GM12865 (cell line): ENCODE measurements around the gene MTA2.
A peak's percentile ranks its signal among the peaks of the same experiment; 100 is the strongest.

ENCODE experiments used
- DNase-seq: peaks from one replicate; pipeline ENCODE4 v3.0.0; 2010; ENCODE audit warnings: low read depth
- H3K4me3 ChIP-seq: 2 replicates; pipeline ENCODE4 v1.5.1; 2011; ENCODE audit warnings: mild to moderate bottlenecking, low read depth, low read length, control low read depth
- TF ChIP-seq, protein P1 (sequence below): IDR thresholded peaks from 2 replicates; pipeline ENCODE4 v1.5.1; 2011; ENCODE audit warnings: low read length, control low read depth, low read depth, inconsistent platforms; ENCODE audit not compliant: insufficient read depth; ENCODE audit errors: missing control alignments

MTA2 gene

DNA sequence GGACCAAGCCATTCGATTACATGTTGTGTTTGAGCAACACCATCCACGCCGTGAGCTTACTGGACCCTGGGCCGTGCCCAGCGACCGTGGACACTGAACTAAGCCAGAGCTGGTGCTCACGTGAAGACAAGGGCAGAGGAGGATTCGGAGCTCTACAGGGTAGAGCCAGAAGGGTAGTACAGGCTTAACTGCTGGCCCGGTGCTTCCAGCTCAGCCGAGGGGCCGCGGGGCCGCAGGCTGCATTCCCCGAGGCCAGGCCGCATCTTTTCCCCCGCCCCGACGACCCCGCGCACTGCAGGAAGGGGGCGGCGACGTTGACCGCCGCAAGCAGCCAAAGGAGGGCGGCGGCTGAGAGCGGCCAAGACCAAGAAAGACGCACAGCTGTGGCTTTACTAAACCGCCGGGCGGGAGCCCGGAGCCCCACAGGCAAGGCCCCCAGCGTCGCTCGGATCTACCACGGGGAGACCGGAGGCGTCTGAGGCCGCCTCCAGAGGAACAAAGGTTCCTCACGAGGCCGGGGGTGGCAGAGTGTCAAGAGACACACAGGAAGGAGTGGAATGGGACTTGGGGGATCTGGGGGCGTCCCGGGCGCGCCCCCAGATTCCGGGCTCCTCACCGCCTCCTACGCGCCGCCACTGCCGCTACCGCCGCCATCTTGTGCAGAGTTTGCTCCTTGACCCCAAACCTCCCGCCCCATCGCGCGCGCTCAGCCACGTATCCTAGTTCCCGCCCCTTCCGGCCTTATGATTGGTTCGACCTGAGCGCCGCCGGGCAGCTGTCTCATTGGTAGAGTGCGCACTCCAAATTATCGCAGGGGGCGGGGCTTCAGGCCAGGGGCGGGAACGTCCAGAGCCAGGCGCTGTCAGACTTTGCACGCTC lies 44.5 kb upstream of the MTA2 start, which contains the start of gene GANAB:
Gene GANAB, minus strand, starts transcription at position 668 of the 879 bp plus-strand sequence. Its CDS starts 14 bp downstream, at position 654.
- TF ChIP-seq, protein P1, sequence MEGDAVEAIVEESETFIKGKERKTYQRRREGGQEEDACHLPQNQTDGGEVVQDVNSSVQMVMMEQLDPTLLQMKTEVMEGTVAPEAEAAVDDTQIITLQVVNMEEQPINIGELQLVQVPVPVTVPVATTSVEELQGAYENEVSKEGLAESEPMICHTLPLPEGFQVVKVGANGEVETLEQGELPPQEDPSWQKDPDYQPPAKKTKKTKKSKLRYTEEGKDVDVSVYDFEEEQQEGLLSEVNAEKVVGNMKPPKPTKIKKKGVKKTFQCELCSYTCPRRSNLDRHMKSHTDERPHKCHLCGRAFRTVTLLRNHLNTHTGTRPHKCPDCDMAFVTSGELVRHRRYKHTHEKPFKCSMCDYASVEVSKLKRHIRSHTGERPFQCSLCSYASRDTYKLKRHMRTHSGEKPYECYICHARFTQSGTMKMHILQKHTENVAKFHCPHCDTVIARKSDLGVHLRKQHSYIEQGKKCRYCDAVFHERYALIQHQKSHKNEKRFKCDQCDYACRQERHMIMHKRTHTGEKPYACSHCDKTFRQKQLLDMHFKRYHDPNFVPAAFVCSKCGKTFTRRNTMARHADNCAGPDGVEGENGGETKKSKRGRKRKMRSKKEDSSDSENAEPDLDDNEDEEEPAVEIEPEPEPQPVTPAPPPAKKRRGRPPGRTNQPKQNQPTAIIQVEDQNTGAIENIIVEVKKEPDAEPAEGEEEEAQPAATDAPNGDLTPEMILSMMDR = no peak
- peak; percentile 98 for DNase-seq
- peak within 1 kb of the TSS; percentile 98 for H3K4me3 ChIP-seq

DNA sequence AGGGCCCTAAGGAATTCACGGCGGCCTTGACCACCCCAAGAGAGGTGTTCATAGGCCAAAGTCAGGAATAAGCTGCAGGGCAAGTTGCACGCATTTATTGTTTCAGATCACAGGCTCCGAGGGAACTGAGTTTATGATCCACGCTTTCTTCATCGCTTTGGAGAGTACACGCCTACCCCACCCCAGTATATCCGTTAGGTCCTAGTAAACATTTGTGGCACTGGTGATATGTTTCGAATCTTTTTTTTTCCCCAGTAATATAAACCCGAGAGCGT lies 43.9 kb upstream of the MTA2 start:
- no peak for DNase-seq
- H3K4me3 ChIP-seq = peak overlapping the region; percentile 98
- TF ChIP-seq, protein P1 = no peak

DNA sequence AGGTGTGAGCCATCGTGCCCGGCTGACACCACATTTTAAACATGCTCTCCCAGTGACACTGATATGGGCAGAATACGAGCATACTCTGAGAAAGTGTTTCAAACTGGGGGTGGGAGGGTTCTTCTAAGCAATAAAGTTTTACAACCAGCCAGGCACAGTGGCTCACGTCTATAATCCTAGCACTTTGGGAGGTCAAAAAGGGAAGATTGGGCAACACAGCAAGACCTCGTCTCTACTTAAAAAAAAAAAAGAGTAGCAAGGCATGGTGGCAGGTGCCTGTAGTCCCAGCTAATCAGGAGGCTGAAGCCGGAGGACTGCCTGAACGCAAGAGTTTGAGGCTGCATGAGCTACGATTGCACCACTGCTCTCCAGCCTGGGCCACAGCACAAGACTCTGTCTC lies 42.6 kb upstream of the MTA2 start:
- TF ChIP-seq, protein P1 = no peak
- no peak overlapping the region for H3K4me3 ChIP-seq
- no peak for DNase-seq

DNA sequence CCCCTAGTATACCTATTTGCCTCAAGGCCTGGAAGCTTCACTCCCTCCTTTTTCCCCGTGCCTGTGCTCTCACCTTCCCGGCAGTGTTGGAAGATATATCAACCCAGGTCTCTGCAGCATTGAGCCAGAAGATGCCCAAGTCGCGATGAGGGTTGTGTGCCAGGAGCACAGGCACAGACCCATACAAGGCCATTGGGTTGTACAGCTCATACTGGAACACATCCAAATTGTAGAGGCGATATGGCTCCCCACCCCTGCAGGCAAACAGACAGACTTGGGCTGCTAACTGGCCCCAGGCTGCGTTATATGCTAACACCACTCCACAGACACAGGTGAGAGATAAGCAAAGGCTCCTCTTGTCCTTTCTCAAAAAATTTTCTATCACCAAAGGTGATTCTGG lies 30.8 kb upstream of the MTA2 start:
- TF ChIP-seq, protein P1 = no peak
- no peak overlapping the region for H3K4me3 ChIP-seq
- DNase-seq = no peak

DNA sequence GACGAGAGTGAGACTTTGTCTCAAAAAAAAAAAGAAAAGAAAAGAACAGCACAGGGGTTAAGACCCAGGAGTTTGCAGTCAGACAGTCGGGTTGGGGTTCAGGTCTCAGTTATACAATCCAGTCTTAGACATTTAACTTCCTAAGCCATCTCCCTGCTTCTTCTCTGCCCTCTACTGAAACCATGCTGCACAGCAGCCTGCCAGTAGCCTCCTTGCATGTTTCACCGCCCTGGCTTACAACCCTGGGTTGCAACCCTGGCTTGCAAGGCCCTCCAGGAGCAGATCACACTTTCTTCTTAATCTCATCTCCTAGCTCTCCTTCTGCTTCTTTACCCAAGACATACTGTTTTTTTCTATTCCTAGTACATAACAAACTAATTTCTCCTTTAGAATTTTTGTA lies 26.0 kb upstream of the MTA2 start:
- TF ChIP-seq, protein P1 = no peak
- DNase-seq = no peak
- H3K4me3 ChIP-seq = no peak overlapping the region

DNA sequence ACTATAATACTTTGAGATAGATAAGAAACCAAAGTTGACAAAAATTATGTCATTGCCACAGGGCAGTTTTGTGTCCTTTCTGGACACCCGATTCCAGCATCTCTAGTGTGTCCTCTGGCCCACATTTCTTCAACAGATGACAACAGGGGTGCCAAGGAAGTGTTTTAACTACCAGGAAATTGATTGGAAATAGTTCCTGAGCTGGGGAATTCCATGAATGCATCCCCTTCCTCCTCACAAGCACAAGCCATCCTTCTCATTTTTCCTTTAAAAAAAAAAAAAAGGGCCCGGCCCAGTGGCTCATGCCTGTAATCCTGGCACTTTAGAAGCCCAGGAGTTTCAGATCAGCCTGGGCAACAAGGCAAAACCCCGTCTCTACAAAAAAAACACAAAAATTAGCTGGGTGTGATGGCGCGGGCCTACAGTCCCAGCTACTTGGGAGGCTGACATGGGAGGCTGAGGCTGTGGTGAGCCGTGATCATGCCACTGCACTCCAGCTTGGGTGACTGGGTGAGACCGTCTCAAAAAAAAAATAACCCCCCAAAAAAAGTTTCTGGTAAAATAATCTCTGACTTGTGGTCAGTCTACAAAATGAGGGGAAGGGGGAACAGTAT lies 20.9 kb upstream of the MTA2 start:
- H3K4me3 ChIP-seq = no peak overlapping the region
- TF ChIP-seq, protein P1 = no peak
- no peak for DNase-seq
